Measurements from ENCODE around the gene VAC14.

VAC14 gene

GRCh38 chr16:70760221-70760620 lies 40.7 kb downstream of the VAC14 start:
- no peak for DNase-seq (ENCODE audit: low read depth)

GRCh38 chr16:70759666-70760065 lies 41.3 kb downstream of the VAC14 start:
- no peak for DNase-seq (ENCODE audit: low read depth)

GRCh38 chr16:70758786-70759185 lies 42.2 kb downstream of the VAC14 start:
- no peak for DNase-seq (ENCODE audit: low read depth)

GRCh38 chr16:70757183-70757582 lies 43.8 kb downstream of the VAC14 start:
- DNase-seq (ENCODE audit: low read depth): no peak

- DNase-seq (ENCODE audit: low read depth): no peak
Measured at GRCh38 chr16:70756071-70756470, 44.9 kb downstream of the VAC14 start.

- DNase-seq (ENCODE audit: low read depth): no peak
Measured at GRCh38 chr16:70754851-70755600, 45.9 kb downstream of the VAC14 start.

DNA sequence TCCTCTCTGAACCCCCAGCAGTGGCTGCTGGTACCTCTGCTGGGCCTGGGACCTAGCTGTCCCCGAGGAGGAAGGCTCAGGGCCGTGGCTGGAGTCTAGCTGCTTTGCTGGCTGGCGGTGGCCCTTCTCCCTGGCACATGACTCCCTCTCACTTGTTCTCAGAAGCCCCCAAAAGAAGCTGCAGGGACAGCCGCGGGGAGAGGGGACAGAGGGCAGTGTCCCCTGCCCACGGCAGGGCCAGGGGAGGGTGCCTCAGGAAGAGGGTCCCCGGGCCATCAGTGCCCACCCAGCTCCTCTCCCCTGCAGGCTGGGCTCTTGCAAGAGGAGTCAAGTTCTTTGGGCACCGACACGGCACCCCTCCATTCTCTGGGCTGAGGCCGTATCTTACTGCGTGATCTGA lies 46.6 kb downstream of the VAC14 start:
- DNase-seq (ENCODE audit: low read depth): no peak

DNA sequence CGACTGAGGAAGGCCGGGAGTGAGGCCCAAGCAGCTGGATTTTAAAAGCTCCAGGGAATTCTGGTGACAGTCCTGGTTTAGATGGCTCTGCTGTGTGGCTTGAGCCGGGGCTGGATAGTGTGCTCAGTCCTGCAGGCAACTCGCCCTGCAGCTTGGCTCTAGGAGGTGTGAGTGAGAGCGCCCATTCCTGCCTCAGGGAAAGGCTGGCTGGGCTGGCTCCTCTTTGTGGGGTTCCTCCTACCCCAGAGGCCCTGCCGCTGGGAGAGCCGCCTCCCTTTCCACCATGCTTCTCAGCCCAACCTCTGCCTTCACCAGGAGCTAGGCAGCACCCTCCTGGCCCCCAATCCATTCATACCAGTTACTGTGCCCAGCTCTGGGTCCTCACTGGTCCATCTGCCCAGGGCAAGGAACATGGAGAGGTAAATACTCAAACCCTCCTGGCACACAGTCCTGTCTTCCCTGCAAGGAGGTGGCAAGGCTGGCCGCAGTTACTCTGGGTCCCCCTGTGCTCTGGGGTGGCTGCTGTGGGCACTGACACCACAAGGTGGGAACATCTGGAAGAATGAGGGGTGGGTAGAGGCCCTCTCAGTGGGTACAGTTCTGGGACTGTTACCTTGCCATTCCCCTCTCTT lies 47.1 kb downstream of the VAC14 start:
- no peak for DNase-seq (ENCODE audit: low read depth)

GRCh38 chr16:70753228-70753627 lies 47.7 kb downstream of the VAC14 start:
- DNase-seq (ENCODE audit: low read depth): no peak

DNA sequence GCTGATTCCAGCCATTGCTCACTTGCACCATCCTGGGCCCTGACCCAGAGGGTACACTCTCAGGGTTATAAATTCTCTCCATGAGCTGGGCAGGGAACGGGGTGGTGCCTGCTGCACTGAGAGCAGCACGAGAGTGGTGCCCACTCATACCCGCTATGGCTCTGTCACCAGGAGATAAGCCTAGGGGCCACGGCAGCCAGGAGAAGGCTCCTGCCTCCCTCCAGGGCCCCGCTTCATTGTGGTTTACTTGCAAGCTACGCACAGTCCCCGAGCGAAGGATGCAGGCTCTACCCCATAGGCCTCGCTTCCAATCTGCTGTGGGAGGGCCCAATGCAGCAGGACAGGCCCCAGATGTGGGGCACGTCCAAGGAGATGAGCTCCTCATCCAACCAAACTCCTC lies 48.5 kb downstream of the VAC14 start:
- DNase-seq (ENCODE audit: low read depth): no peak

- DNase-seq (ENCODE audit: low read depth): no peak
Measured at GRCh38 chr16:70751593-70751992, 49.4 kb downstream of the VAC14 start.

DNA sequence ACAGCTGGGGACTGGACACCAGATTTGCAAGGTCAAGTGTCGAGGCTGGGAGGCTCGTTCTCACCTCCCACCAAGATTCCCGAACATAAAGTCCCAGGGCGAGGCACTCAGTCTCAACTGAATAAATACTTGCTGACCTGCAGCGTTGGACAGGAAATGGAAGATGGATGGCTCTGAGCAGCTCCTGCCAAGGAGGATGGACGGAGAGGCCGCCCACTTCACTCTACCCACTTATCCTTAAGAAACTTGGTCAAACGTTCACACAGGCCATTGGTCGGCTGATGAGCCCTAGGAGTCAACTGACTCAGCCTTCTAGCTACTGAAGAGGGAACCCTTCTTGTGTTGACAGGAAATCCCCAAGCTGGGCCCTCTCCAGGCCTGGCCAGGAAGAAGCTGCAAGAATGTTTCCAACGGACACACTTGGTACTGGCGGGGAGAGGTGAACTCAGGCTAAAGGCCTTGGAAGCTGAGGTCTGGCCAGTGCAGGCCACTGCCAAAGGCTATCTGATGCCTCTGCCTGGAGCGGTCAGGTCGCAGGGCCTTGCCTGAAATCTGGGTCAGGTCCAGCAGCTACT lies 50.0 kb downstream of the VAC14 start:
- DNase-seq (ENCODE audit: low read depth): peak; percentile 88

GRCh38 chr16:70749681-70750601 lies 51.0 kb downstream of the VAC14 start:
- DNase-seq (ENCODE audit: low read depth): no peak

DNA sequence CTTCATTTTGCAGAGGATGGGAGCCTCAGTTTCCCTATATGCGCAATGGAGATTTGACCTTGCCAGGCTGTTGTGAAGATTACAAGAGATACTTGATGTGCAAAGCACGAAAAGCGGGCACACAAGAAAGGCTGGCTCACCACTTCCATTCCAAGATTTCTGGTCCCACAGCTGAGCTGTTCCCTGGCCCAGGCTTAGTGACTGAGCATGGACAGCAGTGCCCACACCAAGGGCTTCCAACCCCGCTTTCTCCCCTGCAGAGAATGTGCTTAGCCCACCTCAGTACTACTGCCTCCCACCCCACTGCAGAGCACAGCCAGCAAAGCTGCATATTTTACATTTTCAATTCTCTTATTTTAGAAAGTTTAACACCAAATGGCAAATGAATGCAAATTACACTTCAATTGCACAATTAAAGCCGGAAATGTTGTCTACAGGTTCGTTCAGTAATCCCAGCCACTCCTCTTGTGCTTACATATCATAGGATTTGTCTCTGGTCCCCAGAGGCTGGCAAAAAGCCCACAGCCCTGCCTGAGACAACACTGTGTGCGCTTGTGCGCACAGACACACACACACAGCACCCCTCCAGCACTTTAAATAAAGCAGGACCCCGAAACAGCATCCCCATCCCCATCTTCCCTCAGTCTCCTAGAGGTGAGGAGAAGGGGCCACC lies 51.8 kb downstream of the VAC14 start:
- no peak for DNase-seq (ENCODE audit: low read depth)

DNA sequence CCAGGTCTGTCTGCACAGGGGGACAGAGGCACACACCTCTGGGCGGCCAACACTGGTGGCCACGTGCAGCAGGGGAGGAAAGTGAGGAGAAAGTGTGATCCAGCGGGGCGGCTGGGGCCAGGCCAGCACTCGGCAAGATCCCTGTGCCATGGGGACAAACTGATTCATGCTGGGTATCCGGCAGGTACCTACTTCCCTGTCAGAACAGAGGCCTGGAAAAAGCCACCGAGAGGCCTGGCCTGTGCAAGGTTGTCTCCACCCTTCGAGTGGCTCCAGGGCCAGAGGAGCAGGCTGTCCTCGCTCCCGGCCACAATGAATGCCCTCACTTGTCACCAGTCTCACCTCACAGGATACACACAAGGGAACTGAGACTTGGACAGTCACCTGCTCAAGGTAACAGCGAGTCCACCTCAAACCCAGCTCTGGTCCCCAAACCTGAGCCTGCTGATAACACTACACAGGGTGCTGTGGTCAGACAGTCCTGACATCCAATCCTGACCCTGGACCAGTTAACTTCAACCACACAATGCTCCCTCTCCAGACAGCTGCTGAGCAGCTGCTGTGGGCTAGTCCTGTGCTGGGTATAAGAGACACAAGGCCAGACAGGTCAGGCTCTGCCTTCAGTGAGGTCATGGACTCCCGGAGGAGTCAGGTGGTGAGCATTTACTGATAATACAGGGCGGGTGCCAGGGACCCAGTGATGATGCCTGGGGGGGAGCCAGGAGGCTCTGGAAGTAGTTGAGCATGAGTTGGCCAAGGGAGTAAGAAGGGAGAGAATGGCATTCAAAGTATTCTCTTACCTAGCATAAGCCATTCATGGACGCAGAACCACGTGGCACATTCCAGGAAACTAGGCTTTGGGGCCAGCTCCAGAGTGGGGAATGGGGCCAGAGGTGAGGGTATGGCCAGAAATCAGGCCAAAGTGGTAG lies 53.0 kb downstream of the VAC14 start:
- DNase-seq (ENCODE audit: low read depth): no peak

DNA sequence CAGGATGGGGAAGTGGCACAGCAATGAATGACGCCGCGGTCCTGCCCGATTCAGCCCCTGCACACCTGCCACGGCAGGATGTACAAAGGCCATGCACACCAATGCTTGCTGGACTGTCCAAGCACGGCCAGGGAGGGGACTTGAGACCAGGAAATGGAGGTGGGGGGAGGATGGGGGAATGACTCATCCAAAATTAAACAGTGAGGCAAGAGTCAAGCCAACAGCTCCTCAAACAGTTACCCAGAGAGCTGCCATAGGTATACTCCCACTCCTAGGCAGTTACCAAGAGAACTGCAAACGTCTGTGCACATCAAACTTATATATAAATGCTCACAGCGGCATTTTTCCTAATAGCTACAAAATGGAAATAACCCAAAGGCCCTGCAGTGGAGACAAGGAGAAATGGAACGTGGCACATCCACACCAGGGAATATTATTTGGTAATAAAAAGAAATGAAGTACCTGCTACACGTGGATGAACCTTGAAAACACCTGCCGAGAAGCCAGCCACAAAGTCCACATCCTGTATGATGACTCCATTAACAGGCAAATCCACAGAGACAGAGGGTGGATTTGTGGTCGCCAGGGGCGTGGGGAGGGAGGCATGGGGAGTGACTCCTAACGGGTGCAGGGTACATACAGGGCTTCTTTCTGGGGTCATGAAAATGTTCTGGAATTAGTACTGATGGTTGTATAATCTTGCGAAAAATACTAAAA lies 54.1 kb downstream of the VAC14 start:
- peak; percentile 86 for DNase-seq (ENCODE audit: low read depth)

- peak; percentile 56 for DNase-seq (ENCODE audit: low read depth)
Measured at GRCh38 chr16:70746040-70746707, 54.8 kb downstream of the VAC14 start.

- DNase-seq (ENCODE audit: low read depth): no peak
Measured at GRCh38 chr16:70745536-70746025, 55.4 kb downstream of the VAC14 start.

DNA sequence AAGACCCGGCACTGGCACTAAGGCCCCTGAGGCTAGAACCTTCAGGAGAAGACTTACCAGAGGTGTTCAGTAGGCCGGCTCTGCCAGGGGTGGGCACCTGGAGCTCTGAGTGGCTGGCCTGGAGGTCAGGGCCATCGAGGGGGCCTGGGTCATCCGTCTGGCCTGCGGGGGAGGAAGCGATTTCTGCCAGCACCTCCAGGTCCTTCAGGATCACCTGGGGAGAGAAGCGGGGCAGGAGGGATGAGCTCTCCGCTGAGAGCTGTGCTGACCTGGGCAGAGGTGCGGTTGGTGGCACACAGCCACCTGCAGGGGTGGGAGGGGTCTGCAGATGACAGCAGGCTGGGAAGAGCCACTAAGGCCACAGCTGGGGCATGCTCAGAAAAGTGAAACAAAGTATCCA lies 56.6 kb downstream of the VAC14 start:
- DNase-seq (ENCODE audit: low read depth): no peak
